ENCODE results near the gene SPN. TPM values are rescaled to one million over a fixed set of nuclear protein-coding genes. Genes with fewer than 3 reads are reported as not detected.

Gene SPN
- total and polyA plus RNA-seq, 5 donors from 2014 or later: 103 to 149 (median 134) TPM

- Mint-ChIP-seq H3K27me3 (peaks cover 12% of the 10 kb centered on the region), H3K36me3 (peaks cover 30% of the 10 kb centered on the region), H3K27ac (peak overlapping the region in 1 of 3 donors; percentile 75), H3K9me3 (peaks cover 0 to 2% (median 0%) of the 10 kb centered on the region in 7 donors), H3K4me1 (peaks cover 0 to 58% (median 40%) of the 10 kb centered on the region in 4 donors), H3K4me3 (no peak overlapping the region)
- H3K27ac ChIP-seq (ENCODE audit: insufficient read depth, low read length, poor library complexity, severe bottlenecking): no peak overlapping the region
- ATAC-seq (ENCODE audit: low read depth in 2 of 2) (no peak), DNase-seq (no peak)
- no peaks in the 10 kb centered on the region for H3K27me3 ChIP-seq (ENCODE audit: control insufficient read depth, insufficient read depth, low read length)
- peaks cover 9% of the 10 kb centered on the region for H3K36me3 ChIP-seq (ENCODE audit: control insufficient read depth, insufficient read depth, low read length)
- H3K9me3 ChIP-seq (ENCODE audit: control insufficient read depth in 2 of 2, low read length in 2 of 2): no peaks in the 10 kb centered on the region
- H3K4me3 ChIP-seq (ENCODE audit: low read depth, low read length): no peak overlapping the region
- H3K4me1 ChIP-seq (ENCODE audit: control insufficient read depth, insufficient read depth, low read length, poor library complexity, severe bottlenecking): peaks cover 49% of the 10 kb centered on the region
These were observed 5.2 kb downstream of the SPN start for GRCh38 chr16:29668267-29668666.

DNA sequence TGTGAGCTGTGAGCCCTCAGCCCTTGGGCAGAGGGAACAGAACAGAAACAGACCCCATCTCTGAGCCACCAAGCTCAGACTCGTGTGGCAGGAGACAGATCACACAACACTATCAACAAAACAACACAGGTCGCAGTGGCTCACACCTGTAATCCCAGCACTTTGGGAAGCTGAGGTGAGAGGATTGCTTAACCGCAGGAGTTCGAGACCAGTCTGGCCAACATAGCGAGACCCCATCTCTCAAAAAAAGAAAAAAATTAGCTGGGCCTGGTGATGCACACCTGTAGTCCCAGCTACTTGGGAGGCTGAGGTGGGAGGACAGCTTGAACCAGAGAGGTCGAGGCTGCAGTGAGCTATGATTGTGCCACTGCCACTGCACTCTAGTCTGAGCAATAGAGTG is 10.5 kb downstream of the SPN start:
- Mint-ChIP-seq H3K27ac (peak overlapping the region in 2 of 3 donors; percentile 36 to 69), H3K9me3 (no peaks in the 10 kb centered on the region), H3K27me3 (no peaks in the 10 kb centered on the region), H3K36me3 (peaks cover 8% of the 10 kb centered on the region), H3K4me1 (peaks cover 0 to 27% (median 16%) of the 10 kb centered on the region in 4 donors), H3K4me3 (peak overlapping the region in 1 of 4 donors; percentile 18)
- H3K4me1 ChIP-seq (ENCODE audit: control insufficient read depth, insufficient read depth, low read length, poor library complexity, severe bottlenecking): no peaks in the 10 kb centered on the region
- no peak overlapping the region for H3K4me3 ChIP-seq (ENCODE audit: low read depth, low read length)
- H3K9me3 ChIP-seq (ENCODE audit: control insufficient read depth in 2 of 2, low read length in 2 of 2): no peaks in the 10 kb centered on the region
- H3K27ac ChIP-seq (ENCODE audit: insufficient read depth, low read length, poor library complexity, severe bottlenecking): no peak overlapping the region
- H3K36me3 ChIP-seq (ENCODE audit: control insufficient read depth, insufficient read depth, low read length): peaks cover 6% of the 10 kb centered on the region
- ATAC-seq (ENCODE audit: low read depth in 2 of 2): no peak
- no peak for DNase-seq
- H3K27me3 ChIP-seq (ENCODE audit: control insufficient read depth, insufficient read depth, low read length): no peaks in the 10 kb centered on the region

GRCh38 chr16:29674188-29674587 is 11.1 kb downstream of the SPN start:
- Histone ChIP-seq H3K27ac (ENCODE audit: insufficient read depth, low read length, poor library complexity, severe bottlenecking) (no peak overlapping the region), H3K27me3 (ENCODE audit: control insufficient read depth, insufficient read depth, low read length) (no peaks in the 10 kb centered on the region), H3K9me3 (ENCODE audit: control insufficient read depth in 2 of 2, low read length in 2 of 2) (no peaks in the 10 kb centered on the region), H3K4me3 (ENCODE audit: low read depth, low read length) (no peak overlapping the region), H3K4me1 (ENCODE audit: control insufficient read depth, insufficient read depth, low read length, poor library complexity, severe bottlenecking) (peaks cover 4% of the 10 kb centered on the region), H3K36me3 (ENCODE audit: control insufficient read depth, insufficient read depth, low read length) (peaks cover 6% of the 10 kb centered on the region)
- Mint-ChIP-seq H3K27ac (peak overlapping the region in 1 of 3 donors; percentile 68), H3K27me3 (no peaks in the 10 kb centered on the region), H3K4me1 (peaks cover 0 to 27% (median 16%) of the 10 kb centered on the region in 4 donors), H3K36me3 (peaks cover 8% of the 10 kb centered on the region), H3K9me3 (no peaks in the 10 kb centered on the region), H3K4me3 (no peak overlapping the region)
- DNase-seq (no peak), ATAC-seq (ENCODE audit: low read depth in 2 of 2) (no peak)

- Histone ChIP-seq H3K27me3 (ENCODE audit: control insufficient read depth, insufficient read depth, low read length) (no peaks in the 10 kb centered on the region), H3K4me3 (ENCODE audit: low read depth, low read length) (no peak overlapping the region), H3K9me3 (ENCODE audit: control insufficient read depth in 2 of 2, low read length in 2 of 2) (no peaks in the 10 kb centered on the region), H3K36me3 (ENCODE audit: control insufficient read depth, insufficient read depth, low read length) (peaks cover 6% of the 10 kb centered on the region), H3K27ac (ENCODE audit: insufficient read depth, low read length, poor library complexity, severe bottlenecking) (no peak overlapping the region), H3K4me1 (ENCODE audit: control insufficient read depth, insufficient read depth, low read length, poor library complexity, severe bottlenecking) (peaks cover 18% of the 10 kb centered on the region)
- DNase-seq: peak in 1 of 3 donors; percentile 60
- Mint-ChIP-seq H3K27me3 (no peaks in the 10 kb centered on the region), H3K27ac (peak overlapping the region in 2 of 3 donors; percentile 17 to 90), H3K4me1 (peaks cover 0 to 34% (median 17%) of the 10 kb centered on the region in 4 donors), H3K9me3 (no peaks in the 10 kb centered on the region), H3K36me3 (peaks cover 4% of the 10 kb centered on the region), H3K4me3 (no peak overlapping the region)
- peak; percentile 50 to 54 for ATAC-seq (ENCODE audit: low read depth in 2 of 2)
These were observed 13.0 kb downstream of the SPN start for GRCh38 chr16:29675811-29676643.

DNA sequence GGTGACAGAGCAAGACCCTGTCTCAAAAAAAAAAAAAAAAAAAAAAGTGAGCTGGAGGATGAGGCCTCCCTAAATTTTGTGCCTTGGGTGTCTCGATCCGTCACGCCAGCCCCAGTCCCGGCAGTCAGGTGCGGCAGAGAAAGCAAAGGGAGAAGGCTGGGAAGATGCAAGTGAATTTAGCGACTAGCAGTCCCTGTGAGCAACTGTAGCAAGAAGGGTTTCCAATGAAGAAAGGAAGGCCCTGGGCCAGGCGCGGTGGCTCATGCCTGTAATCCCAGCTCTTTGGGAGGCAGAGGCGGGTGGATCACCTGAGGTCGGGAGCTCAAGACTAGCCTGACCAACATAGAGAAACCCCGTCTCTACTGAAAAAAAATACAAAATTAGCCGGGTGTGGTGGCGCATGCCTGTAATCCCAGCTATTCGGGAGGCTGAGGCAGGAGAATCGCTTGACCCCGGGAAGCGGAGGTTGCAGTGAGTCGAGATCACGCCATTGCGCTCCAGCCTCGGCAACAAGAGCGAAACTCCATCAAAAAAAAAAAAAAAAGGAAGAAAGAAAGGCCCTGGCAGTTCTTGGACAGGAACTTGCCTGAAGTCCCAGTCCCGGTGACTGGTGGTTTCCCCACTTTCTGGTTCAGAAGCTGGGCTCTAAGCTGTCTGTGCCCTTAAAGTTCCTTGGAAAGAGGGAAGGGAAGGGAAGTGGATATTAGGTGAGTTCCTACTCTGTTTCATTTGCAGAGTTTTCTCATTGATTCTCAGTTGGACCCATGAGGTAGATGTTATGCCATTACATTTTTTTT is 14.1 kb downstream of the SPN start:
- no peak overlapping the region for H3K4me3 ChIP-seq (ENCODE audit: low read depth, low read length)
- no peaks in the 10 kb centered on the region for H3K9me3 ChIP-seq (ENCODE audit: control insufficient read depth in 2 of 2, low read length in 2 of 2)
- Mint-ChIP-seq H3K36me3 (no peaks in the 10 kb centered on the region), H3K27me3 (no peaks in the 10 kb centered on the region), H3K4me3 (no peak overlapping the region), H3K27ac (peak overlapping the region; percentile 29 to 80 (median 42)), H3K4me1 (peaks cover 0 to 33% (median 15%) of the 10 kb centered on the region in 4 donors), H3K9me3 (no peaks in the 10 kb centered on the region)
- no peak for DNase-seq
- H3K27ac ChIP-seq (ENCODE audit: insufficient read depth, low read length, poor library complexity, severe bottlenecking): no peak overlapping the region
- peaks cover 18% of the 10 kb centered on the region for H3K4me1 ChIP-seq (ENCODE audit: control insufficient read depth, insufficient read depth, low read length, poor library complexity, severe bottlenecking)
- no peaks in the 10 kb centered on the region for H3K27me3 ChIP-seq (ENCODE audit: control insufficient read depth, insufficient read depth, low read length)
- no peaks in the 10 kb centered on the region for H3K36me3 ChIP-seq (ENCODE audit: control insufficient read depth, insufficient read depth, low read length)
- no peak for ATAC-seq (ENCODE audit: low read depth in 2 of 2)

- no peaks in the 10 kb centered on the region for H3K9me3 ChIP-seq (ENCODE audit: control insufficient read depth in 2 of 2, low read length in 2 of 2)
- Mint-ChIP-seq H3K4me1 (peaks cover 0 to 30% (median 15%) of the 10 kb centered on the region in 4 donors), H3K9me3 (no peaks in the 10 kb centered on the region), H3K27ac (peak within 1 kb of the TSS; percentile 60 to 88 (median 84)), H3K4me3 (peak within 1 kb of the TSS; percentile 43 to 78 (median 74)), H3K36me3 (no peaks in the 10 kb centered on the region), H3K27me3 (no peaks in the 10 kb centered on the region)
- ATAC-seq (ENCODE audit: low read depth in 2 of 2): no peak
- H3K4me3 ChIP-seq (ENCODE audit: low read depth, low read length): peak within 1 kb of the TSS; percentile 46
- H3K27me3 ChIP-seq (ENCODE audit: control insufficient read depth, insufficient read depth, low read length): no peaks in the 10 kb centered on the region
- H3K4me1 ChIP-seq (ENCODE audit: control insufficient read depth, insufficient read depth, low read length, poor library complexity, severe bottlenecking): peaks cover 18% of the 10 kb centered on the region
- H3K36me3 ChIP-seq (ENCODE audit: control insufficient read depth, insufficient read depth, low read length): no peaks in the 10 kb centered on the region
- DNase-seq: no peak
- H3K27ac ChIP-seq (ENCODE audit: insufficient read depth, low read length, poor library complexity, severe bottlenecking): peak within 1 kb of the TSS; percentile 53
These were observed 15.7 kb downstream of the SPN start, which contains the start of gene QPRT for GRCh38 chr16:29678691-29679267. Gene QPRT, plus strand, starts transcription at chr16:29679180. Its CDS starts 18 bp downstream, at chr16:29679198.

DNA sequence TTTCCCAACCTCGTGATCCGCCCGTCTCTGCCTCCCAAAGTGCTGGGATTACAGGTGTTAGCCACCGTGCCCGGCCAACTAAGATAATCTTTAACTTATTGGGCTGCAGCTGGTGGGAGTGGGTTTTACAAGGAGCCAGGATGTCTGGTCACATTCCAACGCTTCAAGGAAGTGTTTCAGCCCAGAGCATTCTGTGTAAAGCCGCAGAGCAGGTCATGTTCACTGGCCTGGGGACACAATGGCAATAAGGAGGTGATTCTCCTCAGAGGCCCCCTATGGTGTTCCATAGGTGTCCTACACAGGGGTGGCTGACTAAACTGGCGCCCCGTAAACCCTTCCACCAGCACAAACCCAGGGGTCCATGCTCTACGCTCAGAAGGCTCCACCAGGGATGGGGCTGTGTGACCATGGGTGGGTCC is 17.1 kb downstream of the SPN start:
- H3K4me1 ChIP-seq (ENCODE audit: control insufficient read depth, insufficient read depth, low read length, poor library complexity, severe bottlenecking): peaks cover 18% of the 10 kb centered on the region
- H3K27ac Mint-ChIP-seq: peak overlapping the region in 2 of 3 donors; percentile 84 to 88
- H3K4me3 ChIP-seq (ENCODE audit: low read depth, low read length): no peak overlapping the region
- H3K27ac ChIP-seq (ENCODE audit: insufficient read depth, low read length, poor library complexity, severe bottlenecking): peak overlapping the region; percentile 53
- H3K9me3 Mint-ChIP-seq: no peaks in the 10 kb centered on the region
- H3K27me3 ChIP-seq (ENCODE audit: control insufficient read depth, insufficient read depth, low read length): no peaks in the 10 kb centered on the region
- no peaks in the 10 kb centered on the region for H3K36me3 Mint-ChIP-seq
- no peaks in the 10 kb centered on the region for H3K27me3 Mint-ChIP-seq
- no peaks in the 10 kb centered on the region for H3K36me3 ChIP-seq (ENCODE audit: control insufficient read depth, insufficient read depth, low read length)
- no peaks in the 10 kb centered on the region for H3K9me3 ChIP-seq (ENCODE audit: control insufficient read depth in 2 of 2, low read length in 2 of 2)
- H3K4me3 Mint-ChIP-seq: peak overlapping the region in 2 of 4 donors; percentile 73 to 78
- DNase-seq (no peak), ATAC-seq (ENCODE audit: low read depth in 2 of 2) (no peak)
- peaks cover 0 to 28% (median 12%) of the 10 kb centered on the region in 4 donors for H3K4me1 Mint-ChIP-seq
